GM19467 (cell line): Measurements from ENCODE around the gene KLB.

Experiments
- ATAC-seq: cut with Tn5 transposase; IDR thresholded peaks from one replicate; pipeline ENCODE4 v1.9.1; 2021; ENCODE audit warnings: mild to moderate bottlenecking, moderate library complexity; ENCODE audit not compliant: unreplicated experiment

The KLB gene

GRCh38 chr4:39458505-39459300 lies 52.0 kb downstream of the KLB start, which contains the start of the genes LIAS and RPL9:
TSS of gene LIAS (plus strand) at chr4:39459056. CDS start at chr4:39459118, 62 bp downstream.
TSS of gene RPL9 (minus strand) at chr4:39458922. CDS start at chr4:39458439, 483 bp downstream.
- peak; percentile 86 for ATAC-seq

- ATAC-seq: no peak
These were observed 58.3 kb downstream of the KLB start for GRCh38 chr4:39464886-39465501.

- ATAC-seq: no peak
These were observed 60.0 kb downstream of the KLB start for GRCh38 chr4:39466747-39467146.

DNA sequence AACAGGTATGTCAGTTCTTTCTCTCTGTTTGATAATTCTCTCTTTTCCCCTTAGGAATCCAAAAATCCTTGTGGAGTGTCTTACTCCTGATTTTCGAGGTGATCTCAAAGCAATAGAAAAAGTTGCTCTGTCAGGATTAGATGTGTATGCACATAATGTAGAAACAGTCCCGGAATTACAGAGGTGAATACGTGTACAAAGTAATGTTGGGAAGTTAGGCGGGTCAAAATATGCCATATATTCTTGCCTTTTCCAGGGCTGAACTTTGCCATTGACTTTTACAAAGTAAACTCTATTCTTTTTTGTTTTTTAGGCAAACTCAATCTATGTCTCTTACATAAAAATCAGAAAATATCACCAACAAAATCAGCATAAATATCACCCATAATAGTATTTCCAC lies 60.7 kb downstream of the KLB start:
- no peak for ATAC-seq

DNA sequence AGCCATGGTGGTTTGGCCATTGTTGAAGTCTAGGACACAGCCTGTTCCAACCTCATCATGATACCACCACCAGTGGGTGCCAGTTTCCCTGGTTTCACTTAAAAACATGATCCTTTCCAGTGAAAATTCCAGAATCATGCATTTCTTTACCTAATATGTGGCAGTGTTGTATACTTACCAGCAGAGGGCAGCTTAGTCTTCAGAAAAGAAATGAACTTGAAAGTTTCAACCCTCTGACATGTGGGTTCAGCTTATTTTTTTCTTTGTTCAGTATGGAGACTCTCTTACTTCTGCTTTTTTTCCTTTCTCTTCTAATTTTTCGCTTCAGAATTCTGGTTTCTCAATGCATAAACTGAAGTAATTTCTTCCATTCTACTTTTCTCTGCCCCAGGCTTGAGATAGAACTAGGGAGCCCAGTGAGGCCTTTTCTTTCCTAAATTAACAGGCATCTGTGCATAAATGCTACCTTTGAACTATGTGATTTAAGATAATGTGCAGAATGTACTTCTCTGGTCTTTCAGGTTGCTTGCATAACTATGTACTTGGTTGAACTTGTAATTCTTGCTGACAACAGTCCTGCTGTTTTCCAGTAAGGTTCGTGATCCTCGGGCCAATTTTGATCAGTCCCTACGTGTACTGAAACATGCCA lies 62.8 kb downstream of the KLB start:
- ATAC-seq: peak; percentile 84

- no peak for ATAC-seq
These were observed 63.7 kb downstream of the KLB start for GRCh38 chr4:39470402-39470801.

GRCh38 chr4:39472396-39472795 lies 65.7 kb downstream of the KLB start:
- ATAC-seq: no peak

GRCh38 chr4:39476187-39476895 lies 69.6 kb downstream of the KLB start:
- no peak for ATAC-seq

DNA sequence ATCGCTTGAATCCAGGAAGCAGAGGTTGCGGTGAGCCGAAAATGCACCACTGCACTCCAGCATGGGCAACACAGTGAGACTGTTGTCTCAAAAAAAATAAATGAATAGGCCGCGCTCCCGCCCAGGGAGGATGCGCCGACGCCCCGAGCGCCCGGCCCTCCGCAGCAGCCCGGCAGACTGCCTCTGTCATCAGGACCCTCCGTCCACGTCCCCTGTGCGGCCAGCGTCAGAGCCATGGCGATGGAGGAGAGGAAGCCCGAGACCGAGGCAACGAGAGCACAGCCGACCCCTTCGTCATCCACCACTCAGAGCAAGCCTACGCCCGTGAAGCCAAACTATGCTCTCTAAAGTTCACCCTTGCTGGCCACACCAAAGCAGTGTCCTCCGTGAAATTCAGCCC lies 73.5 kb downstream of the KLB start:
- ATAC-seq: no peak

DNA sequence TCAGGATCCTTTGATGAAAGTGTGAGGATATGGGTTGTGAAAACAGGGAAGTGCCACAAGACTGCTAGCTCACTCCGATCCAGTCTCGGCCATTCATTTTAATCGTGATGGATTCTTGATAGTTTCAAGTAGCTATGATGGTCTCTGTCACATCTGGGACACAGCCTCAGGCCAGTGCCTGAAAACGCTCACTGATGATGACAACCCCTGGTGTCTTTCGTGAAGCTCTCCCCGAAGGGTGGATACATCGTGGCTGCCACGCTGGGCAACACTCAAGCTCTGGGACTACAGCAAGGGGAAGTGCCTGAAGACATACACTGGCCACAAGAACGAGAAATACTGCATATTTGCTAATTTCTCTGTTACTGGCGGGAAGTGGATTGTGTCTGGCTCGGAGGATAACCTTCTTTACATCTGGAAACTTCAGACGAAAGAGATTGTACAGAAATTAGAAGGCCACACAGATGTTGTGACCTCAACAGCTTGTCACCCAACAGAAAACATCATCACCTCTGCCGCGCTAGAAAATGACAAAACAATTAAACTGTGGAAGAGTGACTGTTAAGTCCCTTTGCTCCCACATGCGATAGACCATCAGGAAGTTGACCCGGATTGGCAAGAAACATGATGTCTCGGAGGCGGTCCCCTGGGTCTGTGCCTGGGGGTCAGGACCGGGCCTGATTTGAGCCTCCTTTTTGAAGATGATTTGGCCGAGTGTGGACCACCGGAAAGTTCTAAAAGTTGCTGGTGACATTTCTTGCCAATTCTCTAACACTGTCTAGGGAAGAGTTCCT lies 74.4 kb downstream of the KLB start:
- ATAC-seq: no peak

GRCh38 chr4:39484582-39485272 lies 78.0 kb downstream of the KLB start:
- ATAC-seq: no peak

DNA sequence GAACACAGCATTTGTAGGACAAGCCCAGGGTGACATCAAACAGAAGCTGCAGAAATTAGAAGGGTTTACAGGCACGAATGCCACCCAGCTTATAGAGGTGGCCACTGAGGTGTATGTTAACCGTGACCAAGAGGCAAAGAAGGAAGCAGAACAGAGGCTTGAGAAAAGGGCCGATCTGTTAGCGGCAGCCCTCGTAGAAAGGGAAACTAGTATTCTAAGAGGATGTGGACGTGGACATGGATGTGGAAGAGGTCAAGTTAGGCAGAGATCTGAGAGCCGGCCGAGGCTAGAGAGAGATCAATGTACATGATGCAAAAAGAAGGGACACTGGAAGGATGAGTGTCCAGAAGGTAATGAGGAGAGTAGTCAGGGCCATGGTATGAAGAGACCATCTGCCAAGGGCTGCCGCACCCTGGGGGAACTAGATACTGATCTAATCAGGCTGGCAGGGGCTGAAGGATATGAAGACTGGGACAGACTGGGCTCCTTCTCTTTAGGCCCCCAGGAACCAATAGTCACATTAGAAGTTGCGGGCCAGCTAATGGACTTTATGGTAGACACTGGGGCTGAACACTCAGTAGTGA lies 79.6 kb downstream of the KLB start:
- no peak for ATAC-seq

- ATAC-seq: no peak
These were observed 83.6 kb downstream of the KLB start for GRCh38 chr4:39490322-39490721.

- ATAC-seq: no peak
These were observed 87.6 kb downstream of the KLB start for GRCh38 chr4:39494354-39494753.

DNA sequence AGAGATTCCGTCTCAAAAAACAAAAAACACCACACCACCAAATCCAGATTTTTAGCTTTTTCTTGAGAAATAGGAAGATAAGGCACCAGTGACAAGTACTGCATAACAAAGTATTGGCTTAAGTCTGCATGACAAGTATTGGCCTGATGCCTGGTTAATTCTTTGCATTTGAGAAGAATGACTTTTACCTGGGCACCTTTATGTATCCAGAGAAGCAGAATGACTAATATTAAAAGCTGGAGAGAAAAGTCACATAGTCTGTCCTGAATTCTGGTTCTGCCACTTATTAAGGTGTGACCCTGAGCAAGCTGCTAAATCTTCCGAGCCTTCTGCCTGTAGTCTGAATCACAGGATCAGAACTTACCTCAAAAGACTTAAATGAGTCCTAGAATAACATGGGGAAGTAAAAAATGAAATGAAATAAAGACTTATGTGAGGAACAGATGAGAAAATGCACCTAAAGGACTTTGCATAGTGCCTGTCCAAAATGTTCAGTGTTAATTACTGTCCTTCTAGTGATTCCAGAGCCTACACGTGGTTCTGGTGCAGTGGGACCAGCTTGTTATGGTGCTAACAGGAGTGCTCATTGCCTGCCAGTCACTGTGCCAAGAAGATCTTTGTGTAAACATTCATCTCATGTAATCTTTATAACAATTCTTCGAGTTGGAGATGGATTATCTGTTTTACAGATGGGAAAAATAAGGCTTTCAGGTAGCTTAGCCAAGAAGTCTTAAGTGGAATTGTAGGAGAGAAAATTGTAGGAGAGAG lies 88.9 kb downstream of the KLB start:
- ATAC-seq: no peak

DNA sequence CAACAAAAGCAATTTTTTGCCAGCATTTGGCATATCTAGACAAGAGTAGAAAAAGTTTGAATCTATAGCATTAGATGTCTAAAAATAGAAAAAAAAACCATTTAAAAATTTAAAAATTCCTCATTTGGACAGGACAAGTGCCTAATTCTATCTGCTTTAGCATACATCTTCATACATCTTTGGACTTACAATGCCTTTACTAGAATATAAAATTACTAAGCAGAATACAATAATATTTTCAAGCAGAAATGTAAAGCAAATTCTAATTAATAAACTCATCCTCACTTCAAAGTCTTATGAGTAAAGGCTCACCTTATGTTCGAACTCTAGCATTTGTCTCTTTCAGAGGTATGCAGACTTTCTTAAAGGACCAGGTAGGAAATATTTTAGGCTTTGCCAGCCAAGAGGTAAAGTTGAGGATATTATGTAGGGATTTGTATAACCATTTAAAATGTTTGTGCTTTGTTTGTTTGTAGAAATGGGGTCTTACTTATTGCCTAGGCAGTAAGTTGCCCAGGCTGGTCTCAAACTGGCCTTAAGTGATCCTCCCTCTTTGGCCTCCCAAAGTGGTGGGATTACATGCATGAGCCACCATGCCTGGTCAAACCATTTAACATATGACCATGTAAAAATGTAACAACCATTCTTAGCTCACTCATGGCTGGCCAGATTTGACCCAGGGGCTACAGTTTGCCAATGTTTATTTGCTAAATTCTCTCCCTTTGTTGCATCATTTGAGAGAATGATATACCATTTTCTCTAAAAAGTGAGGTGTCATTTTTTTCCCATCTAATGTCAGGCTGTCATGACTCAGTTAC lies 91.4 kb downstream of the KLB start:
- no peak for ATAC-seq

GRCh38 chr4:39498727-39499020 lies 91.9 kb downstream of the KLB start:
- ATAC-seq: no peak
